ENCODE data around the gene RAD51B.

- TF ChIP-seq POLR2AphosphoS5 (IDR thresholded peaks at IDR 0.05; ENCODE audit: low read depth, low read length) (no peak), JUND (IDR thresholded peaks at IDR 0.05) (no peak)
- TF ChIP-seq, protein P1, sequence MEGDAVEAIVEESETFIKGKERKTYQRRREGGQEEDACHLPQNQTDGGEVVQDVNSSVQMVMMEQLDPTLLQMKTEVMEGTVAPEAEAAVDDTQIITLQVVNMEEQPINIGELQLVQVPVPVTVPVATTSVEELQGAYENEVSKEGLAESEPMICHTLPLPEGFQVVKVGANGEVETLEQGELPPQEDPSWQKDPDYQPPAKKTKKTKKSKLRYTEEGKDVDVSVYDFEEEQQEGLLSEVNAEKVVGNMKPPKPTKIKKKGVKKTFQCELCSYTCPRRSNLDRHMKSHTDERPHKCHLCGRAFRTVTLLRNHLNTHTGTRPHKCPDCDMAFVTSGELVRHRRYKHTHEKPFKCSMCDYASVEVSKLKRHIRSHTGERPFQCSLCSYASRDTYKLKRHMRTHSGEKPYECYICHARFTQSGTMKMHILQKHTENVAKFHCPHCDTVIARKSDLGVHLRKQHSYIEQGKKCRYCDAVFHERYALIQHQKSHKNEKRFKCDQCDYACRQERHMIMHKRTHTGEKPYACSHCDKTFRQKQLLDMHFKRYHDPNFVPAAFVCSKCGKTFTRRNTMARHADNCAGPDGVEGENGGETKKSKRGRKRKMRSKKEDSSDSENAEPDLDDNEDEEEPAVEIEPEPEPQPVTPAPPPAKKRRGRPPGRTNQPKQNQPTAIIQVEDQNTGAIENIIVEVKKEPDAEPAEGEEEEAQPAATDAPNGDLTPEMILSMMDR (IDR thresholded peaks at IDR 0.05 in 2 of 3, conservative IDR thresholded peaks at IDR 0.05 in 1 of 3; ENCODE audit: borderline replicate concordance in 1 of 3, insufficient read depth in 1 of 3, low read depth in 2 of 3, low read length in 2 of 3) = no peak
These were observed 622.0 kb downstream of the RAD51B start for GRCh38 chr14:68441542-68441941.

Data from HCT116 (cell line).